ENCODE results near the gene SWAP70. TPM values are rescaled to one million over a fixed set of nuclear protein-coding genes. Genes with fewer than 3 reads are reported as not detected.

SWAP70 gene
- total and polyA plus RNA-seq, 9 of the 15 experiments (the other 6 are each of a cell fraction or from before 2014, with no cell fraction given): 1.7 to 4.9 (median 3.9) TPM

GRCh38 chr11:9719566-9720289 lies 55.9 kb downstream of the SWAP70 start:
- H3K9me3 ChIP-seq (replicated peaks; ENCODE audit: control insufficient read depth, insufficient read depth, low read depth, low read length): no peaks in the 10 kb centered on the region
- no peak overlapping the region for H3K4me2 ChIP-seq (ENCODE audit: insufficient read depth, low read length)
- ChIA-PET CTCF (ENCODE audit: low intra/inter-chr PET ratio) (no interaction called here), POLR2A (interaction anchor here (0.6 to 1.7 kb wide), 6 partner anchors 7 to 85 kb away, joined by 3 read pairs; no protein-coding TSS in a partner anchor)
- ATAC-seq (no peak), DNase-seq (ENCODE audit: extremely low read depth in 1 of 4, low spot score in 3 of 4) (no peak), FAIRE-seq (no peak)
- in situ Hi-C loops (cut with MboI): no loop called here
- BruUV-seq (replicated peaks): no TSS peak
- H3K9ac ChIP-seq (ENCODE audit: insufficient read depth in 1 of 2, low read depth in 2 of 2, low read length in 2 of 2): no peak overlapping the region
- no peaks in the 10 kb centered on the region for H4K20me1 ChIP-seq (replicated peaks; ENCODE audit: control insufficient read depth, insufficient read depth, low read length)
- H3K27me3 ChIP-seq (ENCODE audit: control insufficient read depth in 2 of 2, insufficient read depth in 2 of 2, low read length in 2 of 2): no peaks in the 10 kb centered on the region
- no peaks in the 10 kb centered on the region for H3K9me1 ChIP-seq (ENCODE audit: control insufficient read depth, insufficient read depth, low read length)
- 34% methylated on average over 4 of the region's 4 CpGs for WGBS (ENCODE audit: insufficient coverage, low coverage, missing lambda C conversion rate)
- peak overlapping the region; percentile 72 for H2AFZ ChIP-seq (ENCODE audit: low read depth, low read length)
- no peaks in the 10 kb centered on the region for H3K79me2 ChIP-seq (ENCODE audit: control insufficient read depth, insufficient read depth, low read length)
- intact Hi-C loops (cut with micrococcal nuclease): no loop called here
- H3K36me3 ChIP-seq (ENCODE audit: control insufficient read depth, insufficient read depth, low read length): no peaks in the 10 kb centered on the region; the same call in 2 of the 3 replicates
- H3K27ac ChIP-seq (ENCODE audit: extremely low read depth, low read depth, low read length): no peak overlapping the region
- peaks cover 0 to 12% of the 10 kb centered on the region in 2 experiments; a peak in 4 of 5 replicates for H3K4me1 ChIP-seq (replicated peaks in 1 of 2; ENCODE audit: control insufficient read depth in 2 of 2, insufficient read depth in 2 of 2, low read length in 2 of 2)
- H3K4me3 ChIP-seq: no peak overlapping the region
- TF ChIP-seq FUS (optimal IDR thresholded peaks at IDR 0.05; ENCODE audit: low read depth, low read length): no peak
- TF ChIP-seq BHLHE40 (IDR thresholded peaks at IDR 0.05; ENCODE audit: low read length): no peak
- no peak for TF ChIP-seq KHSRP (IDR thresholded peaks at IDR 0.05)
- TF ChIP-seq ZBED1 (IDR thresholded peaks at IDR 0.05): no peak
- no peak for TF ChIP-seq SAFB (IDR thresholded peaks at IDR 0.05; ENCODE audit: borderline replicate concordance, low read depth, low read length)
- TF ChIP-seq ZNF639 (CRISPR knock-in tag; conservative IDR thresholded peaks at IDR 0.05 in 1 of 2, IDR thresholded peaks at IDR 0.05 in 1 of 2): no peak
- TF ChIP-seq ZFP91 (CRISPR knock-in tag; IDR thresholded peaks at IDR 0.05): no peak
- no peak for TF ChIP-seq CREB3 (tag; conservative IDR thresholded peaks at IDR 0.05; ENCODE audit: low read depth)
- no peak for TF ChIP-seq ZNF507 (tag; conservative IDR thresholded peaks at IDR 0.05)
- TF ChIP-seq ZBTB17 (CRISPR knock-in tag; IDR thresholded peaks at IDR 0.05): no peak
- TF ChIP-seq ZBTB26 (CRISPR knock-in tag; IDR thresholded peaks at IDR 0.05): no peak
- no peak for TF ChIP-seq PTTG1 (tag; IDR thresholded peaks at IDR 0.05; ENCODE audit: low read depth)
- TF ChIP-seq FOXK2 (conservative IDR thresholded peaks at IDR 0.05 in 1 of 2, IDR thresholded peaks at IDR 0.05 in 1 of 2; ENCODE audit: low read depth in 2 of 2): no peak
- TF ChIP-seq GATAD2B (IDR thresholded peaks at IDR 0.05; ENCODE audit: borderline replicate concordance): no peak
- no peak for TF ChIP-seq STAT5B (CRISPR knock-in tag; IDR thresholded peaks at IDR 0.05)
- TF ChIP-seq SIN3A (IDR thresholded peaks at IDR 0.05; ENCODE audit: borderline replicate concordance in 2 of 2, control insufficient read depth in 1 of 2, low read depth in 2 of 2, low read length in 2 of 2): no peak

Measured in K562 (cell line).